Smooth muscle cell (in vitro differentiated cells): Measurements from ENCODE around the gene GCNA. TPM values are rescaled to one million over a fixed set of nuclear protein-coding genes. Genes with fewer than 3 reads are reported as not detected.

ENCODE experiments used
- DNase-seq: peaks from one replicate; lab custom pipeline; 2025; ENCODE audit not compliant: unreplicated experiment; lab: John Stamatoyannopoulos, UW
- H2AFZ ChIP-seq: fragments of 200-600 bp; sonication (generic); 2 replicates; pipeline ENCODE4 v1.6.0; 2016; ENCODE audit warnings: antibody characterized with exemption, low read depth, mild to moderate bottlenecking
- H3F3A ChIP-seq: fragments of 200-600 bp; sonication (generic); 2 replicates; pipeline ENCODE4 v1.6.0; 2017; ENCODE audit warnings: antibody characterized with exemption, low read depth
- H3K27ac ChIP-seq: fragments of 200-600 bp; sonication (generic); 2 replicates; pipeline ENCODE4 v1.5.1; 2016; ENCODE audit warnings: low read depth, mild to moderate bottlenecking
- H3K27me3 ChIP-seq: fragments of 200-600 bp; sonication (generic); 2 replicates; pipeline ENCODE4 v1.6.1; 2016; ENCODE audit warnings: low read depth, mild to moderate bottlenecking
- H3K36me3 ChIP-seq: fragments of 200-600 bp; sonication (generic); 2 replicates; pipeline ENCODE4 v1.5.1; 2016; ENCODE audit warnings: low read depth
- H3K4me1 ChIP-seq: fragments of 200-600 bp; sonication (generic); 2 replicates; pipeline ENCODE4 v1.5.1; 2016; ENCODE audit warnings: low read depth
- H3K4me2 ChIP-seq: fragments of 200-600 bp; sonication (generic); 2 replicates; pipeline ENCODE4 v1.6.0; 2016; ENCODE audit warnings: mild to moderate bottlenecking
- H3K4me3 ChIP-seq: fragments of 200-600 bp; sonication (generic); 2 replicates; pipeline ENCODE4 v1.5.1; 2016; ENCODE audit warnings: mild to moderate bottlenecking
- H3K79me2 ChIP-seq: fragments of 200-600 bp; sonication (generic); 2 replicates; pipeline ENCODE4 v1.6.0; 2016; ENCODE audit warnings: low read depth, mild to moderate bottlenecking
- H3K9ac ChIP-seq: fragments of 200-600 bp; sonication (generic); 2 replicates; pipeline ENCODE4 v1.6.0; 2016; ENCODE audit warnings: low read depth
- H3K9me3 ChIP-seq: fragments of 200-600 bp; sonication (generic); replicated peaks from 2 replicates; pipeline ENCODE4 v1.5.1; 2016; ENCODE audit warnings: low read depth
- H4K20me1 ChIP-seq: fragments of 200-600 bp; sonication (generic); 2 replicates; pipeline ENCODE4 v1.6.0; 2016; ENCODE audit warnings: low read depth
- CTCF ChIP-seq: fragments of 200-600 bp; sonication (generic); IDR thresholded peaks from 2 replicates; pipeline ENCODE4 v1.5.1; 2017; ENCODE audit warnings: borderline replicate concordance, mild to moderate bottlenecking, antibody characterized with exemption; ENCODE audit not compliant: insufficient read depth, poor library complexity, severe bottlenecking
- WGBS: methylation state at CpG from one replicate; pipeline ENCODE4 v1.1.7; 2016; ENCODE audit warnings: low lambda C conversion rate; 5-methylcytosine and 5-hydroxymethylcytosine counted together
- polyA plus RNA-seq: library from polyadenylated mRNA; unstranded; fragments of >200 nt; fragmentation: Nextera tagmentation; extraction: Ambion mirVana; gene quantifications from 2 replicates; pipeline ENCODE4 v1.2.1, GENCODE V29; 2016
- total RNA-seq: library from RNA; depleted of rRNA; stranded (reverse); fragments of >200 nt; gene quantifications from 2 replicates; pipeline ENCODE4 v1.2.3, GENCODE V29; 2014

The GCNA gene
- total and polyA plus RNA-seq, 2 experiments from 2014 or later: 0.51 to 0.94 TPM

GRCh38 chrX:71622576-71623450, 44.6 kb downstream of the GCNA start:
- Histone ChIP-seq H2AFZ (no peak overlapping the region), H3K9ac (no peak overlapping the region), H3K79me2 (no peaks in the 10 kb centered on the region), H3K36me3 (no peaks in the 10 kb centered on the region), H3F3A (no peaks in the 10 kb centered on the region), H3K4me2 (no peak overlapping the region), H3K27ac (no peak overlapping the region), H3K27me3 (no peaks in the 10 kb centered on the region), H3K4me3 (no peak overlapping the region), H4K20me1 (no peaks in the 10 kb centered on the region), H3K9me3 (no peaks in the 10 kb centered on the region), H3K4me1 (no peaks in the 10 kb centered on the region)
- no peak for TF ChIP-seq CTCF
- WGBS: 63% methylated on average over 13 of the region's 13 CpGs
- no peak for DNase-seq

- no peak for DNase-seq
- Histone ChIP-seq H3K4me2 (no peak overlapping the region), H3K4me1 (no peaks in the 10 kb centered on the region), H3K27ac (no peak overlapping the region), H3K79me2 (no peaks in the 10 kb centered on the region), H3K9me3 (no peaks in the 10 kb centered on the region), H3K36me3 (no peaks in the 10 kb centered on the region), H3F3A (no peaks in the 10 kb centered on the region), H3K9ac (no peak overlapping the region), H3K4me3 (no peak overlapping the region), H3K27me3 (no peaks in the 10 kb centered on the region), H2AFZ (no peak overlapping the region), H4K20me1 (no peaks in the 10 kb centered on the region)
- no peak for TF ChIP-seq CTCF
- 93% methylated on average over 3 of the region's 3 CpGs for WGBS
Observed at GRCh38 chrX:71623714-71624113, 45.5 kb downstream of the GCNA start.

GRCh38 chrX:71625471-71625870, 47.2 kb downstream of the GCNA start:
- Histone ChIP-seq H3K27ac (no peak overlapping the region), H3K4me3 (no peak overlapping the region), H4K20me1 (no peaks in the 10 kb centered on the region), H3F3A (no peaks in the 10 kb centered on the region), H3K4me1 (no peaks in the 10 kb centered on the region), H3K79me2 (no peaks in the 10 kb centered on the region), H3K9ac (no peak overlapping the region), H3K27me3 (no peaks in the 10 kb centered on the region), H3K4me2 (no peak overlapping the region), H2AFZ (no peak overlapping the region), H3K9me3 (no peaks in the 10 kb centered on the region), H3K36me3 (no peaks in the 10 kb centered on the region)
- no peak for DNase-seq
- WGBS: 88% methylated on average over 5 of the region's 5 CpGs
- TF ChIP-seq CTCF: no peak

- Histone ChIP-seq H3K9ac (no peak overlapping the region), H3K27me3 (no peaks in the 10 kb centered on the region), H3F3A (no peaks in the 10 kb centered on the region), H2AFZ (no peak overlapping the region), H3K27ac (no peak overlapping the region), H3K9me3 (no peaks in the 10 kb centered on the region), H3K79me2 (no peaks in the 10 kb centered on the region), H3K4me3 (no peak overlapping the region), H3K4me2 (no peak overlapping the region), H4K20me1 (no peaks in the 10 kb centered on the region), H3K36me3 (no peaks in the 10 kb centered on the region), H3K4me1 (no peaks in the 10 kb centered on the region)
- DNase-seq: no peak
- 73% methylated on average over 6 of the region's 6 CpGs for WGBS
- TF ChIP-seq CTCF: no peak
Observed at GRCh38 chrX:71626576-71626975, 48.3 kb downstream of the GCNA start.
